ENCODE data around the gene TRMO. TPM values are rescaled to one million over a fixed set of nuclear protein-coding genes. Genes with fewer than 3 reads are reported as not detected.

Gene TRMO
- total RNA-seq, 1 donor from 2014 or later = 18.3 TPM

DNA sequence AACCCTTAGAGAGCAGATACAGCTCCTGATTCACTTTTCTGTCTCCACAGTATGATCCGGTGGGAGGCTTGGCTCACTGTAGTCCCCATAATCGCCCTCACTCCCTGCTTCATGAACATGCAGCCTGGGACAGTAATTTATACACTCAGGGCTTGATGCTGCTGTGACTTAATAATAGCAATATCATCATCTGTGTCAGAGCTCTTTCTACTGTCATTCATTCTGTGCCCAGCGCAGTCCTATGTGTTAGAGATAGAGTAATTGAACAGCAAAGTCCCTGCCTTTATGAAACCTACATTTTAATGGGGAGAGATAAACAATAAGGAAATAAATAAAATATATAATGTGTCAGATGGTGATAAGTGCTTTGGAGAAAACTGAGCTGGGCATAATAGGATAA is 18.4 kb upstream of the TRMO start:
- no peak overlapping the region for H3K4me3 ChIP-seq (ENCODE audit: low read length in 3 of 3)
- no peaks in the 10 kb centered on the region for H3K9me3 ChIP-seq (ENCODE audit: control insufficient read depth in 3 of 3, low read length in 3 of 3)
- no peak overlapping the region for H3K27ac ChIP-seq (ENCODE audit: low read depth, low read length)
- H3K9ac ChIP-seq (ENCODE audit: low read depth in 1 of 3, low read length in 3 of 3) = no peak overlapping the region
- no peaks in the 10 kb centered on the region for H3K36me3 ChIP-seq (ENCODE audit: control insufficient read depth in 3 of 3, insufficient read depth in 3 of 3, low read length in 3 of 3)
- peaks cover 3 to 6% (median 5%) of the 10 kb centered on the region in 3 donors for H3K27me3 ChIP-seq (ENCODE audit: control insufficient read depth in 3 of 3, insufficient read depth in 3 of 3, low read length in 3 of 3)
- no peaks in the 10 kb centered on the region for H3K4me1 ChIP-seq (ENCODE audit: control insufficient read depth in 3 of 3, insufficient read depth in 3 of 3, low read length in 3 of 3)

- no peak overlapping the region for H3K27ac ChIP-seq (ENCODE audit: low read depth, low read length)
- no peak overlapping the region for H3K9ac ChIP-seq (ENCODE audit: low read depth in 1 of 3, low read length in 3 of 3)
- H3K36me3 ChIP-seq (ENCODE audit: control insufficient read depth in 3 of 3, insufficient read depth in 3 of 3, low read length in 3 of 3) = no peaks in the 10 kb centered on the region
- no peaks in the 10 kb centered on the region for H3K9me3 ChIP-seq (ENCODE audit: control insufficient read depth in 3 of 3, low read length in 3 of 3)
- H3K4me1 ChIP-seq (ENCODE audit: control insufficient read depth in 3 of 3, insufficient read depth in 3 of 3, low read length in 3 of 3) = no peaks in the 10 kb centered on the region
- H3K27me3 ChIP-seq (ENCODE audit: control insufficient read depth in 3 of 3, insufficient read depth in 3 of 3, low read length in 3 of 3) = peaks cover 5 to 8% (median 6%) of the 10 kb centered on the region in 3 donors
- H3K4me3 ChIP-seq (ENCODE audit: low read length in 3 of 3) = no peak overlapping the region
Measured at GRCh38 chr9:97940233-97940632, 17.9 kb upstream of the TRMO start.

DNA sequence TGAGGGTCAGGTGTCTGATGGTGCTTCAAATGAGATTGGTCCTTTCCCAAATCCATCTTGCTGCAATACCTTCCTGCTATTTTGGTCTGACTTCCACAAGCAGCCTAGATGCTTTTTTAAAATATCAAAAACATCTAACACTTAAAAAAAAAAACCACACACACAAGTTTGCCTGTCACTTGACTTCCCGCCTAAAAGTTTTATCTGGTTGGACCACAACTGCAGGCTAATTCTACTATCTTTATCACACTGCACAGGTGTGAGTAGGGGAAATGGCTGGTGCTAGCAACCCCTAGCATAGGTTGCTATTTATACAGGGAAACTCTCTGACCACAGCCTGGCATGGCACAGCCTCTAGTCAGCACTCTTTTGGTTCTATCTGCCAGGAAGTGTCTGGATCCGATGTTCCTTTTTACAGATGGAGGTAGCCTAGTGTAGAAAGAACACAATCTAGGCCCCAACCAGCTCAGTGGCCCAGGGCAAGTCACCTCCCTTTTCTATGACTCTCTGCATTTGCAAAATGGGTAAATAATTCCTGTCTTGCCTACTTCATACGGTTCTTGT is 15.9 kb upstream of the TRMO start, which contains the start of gene HEMGN:
Gene HEMGN (minus strand): TSS at position 92 of the 564 bp plus-strand sequence. CDS start 36 bp downstream, at position 56.
- Histone ChIP-seq H3K9ac (ENCODE audit: low read depth in 1 of 3, low read length in 3 of 3) (no peak within 1 kb of the TSS), H3K9me3 (ENCODE audit: control insufficient read depth in 3 of 3, low read length in 3 of 3) (no peaks in the 10 kb centered on the region), H3K36me3 (ENCODE audit: control insufficient read depth in 3 of 3, insufficient read depth in 3 of 3, low read length in 3 of 3) (no peaks in the 10 kb centered on the region), H3K4me1 (ENCODE audit: control insufficient read depth in 3 of 3, insufficient read depth in 3 of 3, low read length in 3 of 3) (no peaks in the 10 kb centered on the region), H3K4me3 (ENCODE audit: low read length in 3 of 3) (no peak within 1 kb of the TSS), H3K27me3 (ENCODE audit: control insufficient read depth in 3 of 3, insufficient read depth in 3 of 3, low read length in 3 of 3) (peaks cover 6 to 16% (median 8%) of the 10 kb centered on the region in 3 donors), H3K27ac (ENCODE audit: low read depth, low read length) (no peak within 1 kb of the TSS)

GRCh38 chr9:97936998-97937397 is 14.7 kb upstream of the TRMO start:
- Histone ChIP-seq H3K27ac (ENCODE audit: low read depth, low read length) (no peak overlapping the region), H3K9ac (ENCODE audit: low read depth in 1 of 3, low read length in 3 of 3) (no peak overlapping the region), H3K36me3 (ENCODE audit: control insufficient read depth in 3 of 3, insufficient read depth in 3 of 3, low read length in 3 of 3) (no peaks in the 10 kb centered on the region), H3K4me3 (ENCODE audit: low read length in 3 of 3) (no peak overlapping the region), H3K4me1 (ENCODE audit: control insufficient read depth in 3 of 3, insufficient read depth in 3 of 3, low read length in 3 of 3) (no peaks in the 10 kb centered on the region), H3K27me3 (ENCODE audit: control insufficient read depth in 3 of 3, insufficient read depth in 3 of 3, low read length in 3 of 3) (peaks cover 6 to 11% (median 8%) of the 10 kb centered on the region in 3 donors), H3K9me3 (ENCODE audit: control insufficient read depth in 3 of 3, low read length in 3 of 3) (no peaks in the 10 kb centered on the region)

DNA sequence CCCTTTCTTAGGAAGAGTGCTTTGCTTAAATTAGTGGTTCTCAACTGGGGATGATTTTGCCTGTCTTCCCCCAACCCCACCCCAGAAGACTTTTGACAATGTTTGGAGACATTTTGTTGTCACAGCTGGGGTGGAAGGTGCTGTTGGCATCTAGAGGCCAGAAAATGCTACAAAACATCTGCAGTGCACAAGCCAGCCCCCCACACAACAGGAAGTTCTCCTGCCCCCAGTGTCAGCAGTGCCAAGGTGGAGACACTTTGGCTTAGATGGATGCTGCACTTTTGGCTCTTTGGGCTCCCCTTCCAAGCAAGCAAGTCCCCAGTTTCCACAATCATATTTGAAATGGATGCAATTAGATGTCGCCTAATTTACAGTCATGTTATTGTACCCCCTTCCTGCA is 13.0 kb upstream of the TRMO start:
- Histone ChIP-seq H3K4me3 (ENCODE audit: low read length in 3 of 3) (no peak overlapping the region), H3K9me3 (ENCODE audit: control insufficient read depth in 3 of 3, low read length in 3 of 3) (no peaks in the 10 kb centered on the region), H3K9ac (ENCODE audit: low read depth in 1 of 3, low read length in 3 of 3) (no peak overlapping the region), H3K27me3 (ENCODE audit: control insufficient read depth in 3 of 3, insufficient read depth in 3 of 3, low read length in 3 of 3) (peaks cover 6 to 16% (median 12%) of the 10 kb centered on the region in 3 donors), H3K36me3 (ENCODE audit: control insufficient read depth in 3 of 3, insufficient read depth in 3 of 3, low read length in 3 of 3) (no peaks in the 10 kb centered on the region), H3K27ac (ENCODE audit: low read depth, low read length) (no peak overlapping the region), H3K4me1 (ENCODE audit: control insufficient read depth in 3 of 3, insufficient read depth in 3 of 3, low read length in 3 of 3) (no peaks in the 10 kb centered on the region)

GRCh38 chr9:97934321-97935115 is 12.2 kb upstream of the TRMO start:
- Histone ChIP-seq H3K9ac (ENCODE audit: low read depth in 1 of 3, low read length in 3 of 3) (no peak overlapping the region), H3K9me3 (ENCODE audit: control insufficient read depth in 3 of 3, low read length in 3 of 3) (no peaks in the 10 kb centered on the region), H3K4me1 (ENCODE audit: control insufficient read depth in 3 of 3, insufficient read depth in 3 of 3, low read length in 3 of 3) (no peaks in the 10 kb centered on the region), H3K27me3 (ENCODE audit: control insufficient read depth in 3 of 3, insufficient read depth in 3 of 3, low read length in 3 of 3) (peaks cover 6 to 17% (median 12%) of the 10 kb centered on the region in 3 donors), H3K36me3 (ENCODE audit: control insufficient read depth in 3 of 3, insufficient read depth in 3 of 3, low read length in 3 of 3) (no peaks in the 10 kb centered on the region), H3K27ac (ENCODE audit: low read depth, low read length) (no peak overlapping the region), H3K4me3 (ENCODE audit: low read length in 3 of 3) (no peak overlapping the region)

GRCh38 chr9:97933297-97933998 is 11.1 kb upstream of the TRMO start:
- no peak overlapping the region for H3K9ac ChIP-seq (ENCODE audit: low read depth in 1 of 3, low read length in 3 of 3)

GRCh38 chr9:97930972-97931371 is 8.7 kb upstream of the TRMO start:
- no peak overlapping the region for H3K27ac ChIP-seq (ENCODE audit: low read depth, low read length)
- H3K4me1 ChIP-seq (ENCODE audit: control insufficient read depth in 3 of 3, insufficient read depth in 3 of 3, low read length in 3 of 3) = no peaks in the 10 kb centered on the region
- H3K9ac ChIP-seq (ENCODE audit: low read depth in 1 of 3, low read length in 3 of 3) = no peak overlapping the region
- no peaks in the 10 kb centered on the region for H3K36me3 ChIP-seq (ENCODE audit: control insufficient read depth in 3 of 3, insufficient read depth in 3 of 3, low read length in 3 of 3)
- H3K27me3 ChIP-seq (ENCODE audit: control insufficient read depth in 3 of 3, insufficient read depth in 3 of 3, low read length in 3 of 3) = peaks cover 7 to 25% (median 12%) of the 10 kb centered on the region in 3 donors
- no peaks in the 10 kb centered on the region for H3K9me3 ChIP-seq (ENCODE audit: control insufficient read depth in 3 of 3, low read length in 3 of 3)
- no peak overlapping the region for H3K4me3 ChIP-seq (ENCODE audit: low read length in 3 of 3)

More at GRCh38 chr9:97933297-97933998, 11.1 kb upstream of the TRMO start:
- Histone ChIP-seq H3K36me3 (ENCODE audit: control insufficient read depth in 3 of 3, insufficient read depth in 3 of 3, low read length in 3 of 3) (no peaks in the 10 kb centered on the region), H3K9me3 (ENCODE audit: control insufficient read depth in 3 of 3, low read length in 3 of 3) (no peaks in the 10 kb centered on the region), H3K27ac (ENCODE audit: low read depth, low read length) (no peak overlapping the region), H3K4me1 (ENCODE audit: control insufficient read depth in 3 of 3, insufficient read depth in 3 of 3, low read length in 3 of 3) (no peaks in the 10 kb centered on the region), H3K27me3 (ENCODE audit: control insufficient read depth in 3 of 3, insufficient read depth in 3 of 3, low read length in 3 of 3) (peaks cover 9 to 17% (median 12%) of the 10 kb centered on the region in 3 donors), H3K4me3 (ENCODE audit: low read length in 3 of 3) (no peak overlapping the region)

DNA sequence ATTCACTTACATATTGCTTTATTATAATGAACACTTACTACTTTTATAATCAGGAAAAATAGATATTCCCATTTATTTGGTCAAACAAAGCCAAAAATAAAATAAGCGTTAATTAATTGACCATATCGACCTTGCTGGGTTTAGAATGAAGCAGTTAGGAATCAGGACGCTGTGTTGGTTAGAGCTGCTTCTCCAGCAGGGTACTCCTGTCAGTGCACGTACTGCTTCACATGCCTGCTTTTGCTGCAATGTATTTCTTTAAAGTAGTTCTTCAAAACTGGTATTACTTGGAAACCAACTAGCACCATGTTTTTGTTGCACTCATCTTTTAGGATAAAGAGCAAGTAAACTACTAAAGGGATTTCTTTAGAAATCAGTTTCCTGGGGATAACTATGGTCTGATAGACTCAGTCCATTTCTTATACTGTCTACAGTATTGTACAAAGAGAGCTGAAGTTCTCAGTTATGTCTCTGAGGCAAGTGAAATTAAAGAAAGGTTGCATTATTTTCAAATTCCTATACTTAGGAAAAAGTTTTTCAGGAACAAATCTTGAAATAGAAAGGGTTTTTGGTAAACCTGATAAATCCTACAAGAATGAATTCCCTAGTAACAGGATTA is 6.8 kb upstream of the TRMO start:
- Histone ChIP-seq H3K36me3 (ENCODE audit: control insufficient read depth in 3 of 3, insufficient read depth in 3 of 3, low read length in 3 of 3) (no peaks in the 10 kb centered on the region), H3K4me1 (ENCODE audit: control insufficient read depth in 3 of 3, insufficient read depth in 3 of 3, low read length in 3 of 3) (no peaks in the 10 kb centered on the region), H3K9ac (ENCODE audit: low read depth in 1 of 3, low read length in 3 of 3) (no peak overlapping the region), H3K27ac (ENCODE audit: low read depth, low read length) (no peak overlapping the region), H3K9me3 (ENCODE audit: control insufficient read depth in 3 of 3, low read length in 3 of 3) (no peaks in the 10 kb centered on the region), H3K4me3 (ENCODE audit: low read length in 3 of 3) (no peak overlapping the region), H3K27me3 (ENCODE audit: control insufficient read depth in 3 of 3, insufficient read depth in 3 of 3, low read length in 3 of 3) (peaks cover 3 to 16% (median 6%) of the 10 kb centered on the region in 3 donors)

All from skeletal muscle tissue (tissue), 4 donors.